ENCODE data around the gene OR52I1.

The OR52I1 gene

GRCh38 chr11:4565371-4565770, 28.5 kb upstream of the OR52I1 start:
- DNase-seq (ENCODE audit: low read depth in 1 of 2, low spot score in 1 of 2), result no peak
- TF ChIP-seq CTCF (IDR thresholded peaks at IDR 0.05; ENCODE audit: insufficient read depth, low read length) (no peak), GABPA (IDR thresholded peaks at IDR 0.05; ENCODE audit: low read depth) (no peak), SPI1 (IDR thresholded peaks at IDR 0.05; ENCODE audit: borderline replicate concordance, low read depth) (no peak), REST (IDR thresholded peaks at IDR 0.05; ENCODE audit: insufficient replicate concordance, low read depth) (no peak), POLR2AphosphoS5 (IDR thresholded peaks at IDR 0.05; ENCODE audit: low read depth) (no peak)
- peaks cover 5% of the 10 kb centered on the region for H3K27me3 ChIP-seq (ENCODE audit: insufficient read depth, poor library complexity, severe bottlenecking)
- no peak overlapping the region for H3K4me3 ChIP-seq (replicated peaks; ENCODE audit: insufficient read depth, low read length)
- no peak overlapping the region for H3K27ac ChIP-seq (replicated peaks)

- H3K27ac ChIP-seq (replicated peaks), result no peak overlapping the region
- no peaks in the 10 kb centered on the region for H3K27me3 ChIP-seq (ENCODE audit: insufficient read depth, poor library complexity, severe bottlenecking)
- TF ChIP-seq CTCF (IDR thresholded peaks at IDR 0.05; ENCODE audit: insufficient read depth, low read length) (no peak), SPI1 (IDR thresholded peaks at IDR 0.05; ENCODE audit: borderline replicate concordance, low read depth) (no peak), POLR2AphosphoS5 (IDR thresholded peaks at IDR 0.05; ENCODE audit: low read depth) (no peak), REST (IDR thresholded peaks at IDR 0.05; ENCODE audit: insufficient replicate concordance, low read depth) (no peak), GABPA (IDR thresholded peaks at IDR 0.05; ENCODE audit: low read depth) (no peak)
- DNase-seq (ENCODE audit: low read depth in 1 of 2, low spot score in 1 of 2), result no peak
- no peak overlapping the region for H3K4me3 ChIP-seq (replicated peaks; ENCODE audit: insufficient read depth, low read length)
These were observed 24.8 kb upstream of the OR52I1 start for GRCh38 chr11:4569075-4569474.

GRCh38 chr11:4576880-4577279, 17.0 kb upstream of the OR52I1 start:
- Histone ChIP-seq H3K27ac (replicated peaks) (no peak overlapping the region), H3K27me3 (ENCODE audit: insufficient read depth, poor library complexity, severe bottlenecking) (peaks cover 18% of the 10 kb centered on the region), H3K4me3 (replicated peaks; ENCODE audit: insufficient read depth, low read length) (no peak overlapping the region)
- no peak for DNase-seq (ENCODE audit: low read depth in 1 of 2, low spot score in 1 of 2)
- TF ChIP-seq REST (IDR thresholded peaks at IDR 0.05; ENCODE audit: insufficient replicate concordance, low read depth), result no peak
- no peak for TF ChIP-seq CTCF (IDR thresholded peaks at IDR 0.05; ENCODE audit: insufficient read depth, low read length)
- TF ChIP-seq POLR2AphosphoS5 (IDR thresholded peaks at IDR 0.05; ENCODE audit: low read depth), result no peak
- no peak for TF ChIP-seq SPI1 (IDR thresholded peaks at IDR 0.05; ENCODE audit: borderline replicate concordance, low read depth)
- TF ChIP-seq GABPA (IDR thresholded peaks at IDR 0.05; ENCODE audit: low read depth), result no peak
